Uterus (tissue), 2 donors: Measurements from ENCODE around the gene MUC7.

Source experiments
- CTCF ChIP-seq, 4 experiments: fragments of 200-600 bp in 2 of 4; fragments of 450-650 bp in 2 of 4; sonication (generic) in 2 of 4; IDR thresholded peaks; one replicate each; pipeline ENCODE4 v1.5.1; 2016 to 2019; ENCODE audit warnings: antibody characterized with exemption in 4 of 4, mild to moderate bottlenecking in 2 of 4, moderate library complexity in 1 of 4
- POLR2A ChIP-seq, 2 donors: fragments of 450-650 bp; IDR thresholded peaks; one replicate each; pipeline ENCODE4 v1.6.1; 2016; ENCODE audit warnings: antibody characterized with exemption in 2 of 2, mild to moderate bottlenecking in 1 of 2, moderate library complexity in 1 of 2

- TF ChIP-seq CTCF (IDR thresholded peaks at IDR 0.05): no peak
- TF ChIP-seq POLR2A (IDR thresholded peaks at IDR 0.05): no peak
These were observed 16.8 kb downstream of the MUC7 start for GRCh38 chr4:70488748-70489147.
